ENCODE results near the gene LDAH. TPM values are rescaled to one million over a fixed set of nuclear protein-coding genes. Genes with fewer than 3 reads are reported as not detected.

Gene LDAH
- total RNA-seq, 1 donor from 2014 or later: 28.0 TPM

- Mint-ChIP-seq H3K36me3 (ENCODE audit: unreplicated experiment) (peaks cover 6% of the 10 kb centered on the region), H3K27me3 (ENCODE audit: unreplicated experiment) (peaks cover 29% of the 10 kb centered on the region), H3K4me3 (ENCODE audit: unreplicated experiment) (peak overlapping the region; percentile 76), H3K9me3 (ENCODE audit: unreplicated experiment) (no peaks in the 10 kb centered on the region), H3K4me1 (ENCODE audit: unreplicated experiment) (peaks cover 14% of the 10 kb centered on the region), H3K27ac (ENCODE audit: unreplicated experiment) (no peak overlapping the region)
- TF ChIP-seq CTCF (IDR thresholded peaks at IDR 0.05): no peak
- no peak for DNase-seq (ENCODE audit: extremely low spot score, unreplicated experiment)
Measured at GRCh38 chr2:20668451-20668850, 154.4 kb downstream of the LDAH start.

GRCh38 chr2:20667531-20668401 is 155.1 kb downstream of the LDAH start:
- H3K4me3 Mint-ChIP-seq (ENCODE audit: unreplicated experiment): peak overlapping the region; percentile 76
- H3K36me3 Mint-ChIP-seq (ENCODE audit: unreplicated experiment): peaks cover 4% of the 10 kb centered on the region
- no peak for TF ChIP-seq CTCF (IDR thresholded peaks at IDR 0.05)
- peaks cover 14% of the 10 kb centered on the region for H3K4me1 Mint-ChIP-seq (ENCODE audit: unreplicated experiment)
- peaks cover 35% of the 10 kb centered on the region for H3K27me3 Mint-ChIP-seq (ENCODE audit: unreplicated experiment)
- H3K9me3 Mint-ChIP-seq (ENCODE audit: unreplicated experiment): no peaks in the 10 kb centered on the region
- no peak for DNase-seq (ENCODE audit: extremely low spot score, unreplicated experiment)
- H3K27ac Mint-ChIP-seq (ENCODE audit: unreplicated experiment): no peak overlapping the region

- Mint-ChIP-seq H3K27ac (ENCODE audit: unreplicated experiment) (no peak overlapping the region), H3K27me3 (ENCODE audit: unreplicated experiment) (peaks cover 41% of the 10 kb centered on the region), H3K36me3 (ENCODE audit: unreplicated experiment) (peaks cover under 1% of the 10 kb centered on the region), H3K9me3 (ENCODE audit: unreplicated experiment) (no peaks in the 10 kb centered on the region), H3K4me1 (ENCODE audit: unreplicated experiment) (peaks cover 14% of the 10 kb centered on the region), H3K4me3 (ENCODE audit: unreplicated experiment) (peak overlapping the region; percentile 76)
- no peak for DNase-seq (ENCODE audit: extremely low spot score, unreplicated experiment)
- TF ChIP-seq CTCF (IDR thresholded peaks at IDR 0.05): peak; percentile 23
Measured at GRCh38 chr2:20667151-20667530, 155.8 kb downstream of the LDAH start.

- H3K27me3 Mint-ChIP-seq (ENCODE audit: unreplicated experiment): peaks cover 46% of the 10 kb centered on the region
- peak within 1 kb of the TSS; percentile 76 for H3K4me3 Mint-ChIP-seq (ENCODE audit: unreplicated experiment)
- peaks cover 14% of the 10 kb centered on the region for H3K4me1 Mint-ChIP-seq (ENCODE audit: unreplicated experiment)
- peak within 1 kb of the TSS; percentile 35 for H3K27ac Mint-ChIP-seq (ENCODE audit: unreplicated experiment)
- no peaks in the 10 kb centered on the region for H3K36me3 Mint-ChIP-seq (ENCODE audit: unreplicated experiment)
- H3K9me3 Mint-ChIP-seq (ENCODE audit: unreplicated experiment): no peaks in the 10 kb centered on the region
- peak; percentile 69 for TF ChIP-seq CTCF (IDR thresholded peaks at IDR 0.05)
- DNase-seq (ENCODE audit: extremely low spot score, unreplicated experiment): no peak
Measured at GRCh38 chr2:20666304-20667150, 156.4 kb downstream of the LDAH start, which contains the start of gene GDF7. GDF7 (plus strand) TSS chr2:20667144; CDS start chr2:20667240, 96 bp downstream.

- Mint-ChIP-seq H3K4me1 (ENCODE audit: unreplicated experiment) (peaks cover 16% of the 10 kb centered on the region), H3K27me3 (ENCODE audit: unreplicated experiment) (peaks cover 51% of the 10 kb centered on the region), H3K9me3 (ENCODE audit: unreplicated experiment) (no peaks in the 10 kb centered on the region), H3K4me3 (ENCODE audit: unreplicated experiment) (peak overlapping the region; percentile 72), H3K27ac (ENCODE audit: unreplicated experiment) (no peak overlapping the region), H3K36me3 (ENCODE audit: unreplicated experiment) (no peaks in the 10 kb centered on the region)
- TF ChIP-seq CTCF (IDR thresholded peaks at IDR 0.05): no peak
- no peak for DNase-seq (ENCODE audit: extremely low spot score, unreplicated experiment)
Measured at GRCh38 chr2:20666005-20666303, 156.9 kb downstream of the LDAH start.

Data from osteocyte (in vitro differentiated cells).